Left renal cortex interstitium (tissue), 4 donors: Measurements from ENCODE around the gene SSR4. TPM values are rescaled to one million over a fixed set of nuclear protein-coding genes. Genes with fewer than 3 reads are reported as not detected.

Experiments
- DNase-seq, 4 donors: peaks; one replicate each; pipeline ENCODE4 v3.0.0-alpha.2; 2013; ENCODE audit warnings: low read depth in 4 of 4, low spot score in 2 of 4, missing footprints in 1 of 4
- polyA plus RNA-seq, 4 donors: library from polyadenylated mRNA; unstranded; fragments of 120-200 nt; gene quantifications; one replicate each; pipeline ENCODE4 v1.2.1, GENCODE V29; 2013; ENCODE audit not compliant: insufficient read length in 4 of 4

The SSR4 gene
- polyA plus RNA-seq, 4 donors: 145 to 197 (median 152) TPM

DNA sequence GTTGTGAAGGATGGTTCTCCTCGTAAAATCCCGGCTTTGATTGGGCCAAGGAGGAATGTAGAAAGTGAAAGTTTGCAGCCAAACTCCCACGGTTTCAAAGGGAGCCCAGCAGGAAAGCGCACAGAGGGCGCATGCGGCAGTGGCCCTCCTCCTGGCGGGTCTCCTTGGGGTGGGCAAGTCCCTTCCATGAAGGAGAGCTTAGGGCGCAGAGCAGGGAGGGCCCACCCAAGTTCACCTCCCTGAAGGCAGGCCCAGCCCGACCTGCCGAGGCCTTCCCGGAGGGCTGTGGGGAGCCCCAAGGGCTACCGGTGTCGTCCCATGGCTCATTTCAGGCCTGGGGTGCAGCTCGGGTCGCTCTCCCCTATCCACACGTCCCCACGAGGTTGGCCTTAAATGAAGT lies 33.8 kb downstream of the SSR4 start:
- DNase-seq: no peak

DNA sequence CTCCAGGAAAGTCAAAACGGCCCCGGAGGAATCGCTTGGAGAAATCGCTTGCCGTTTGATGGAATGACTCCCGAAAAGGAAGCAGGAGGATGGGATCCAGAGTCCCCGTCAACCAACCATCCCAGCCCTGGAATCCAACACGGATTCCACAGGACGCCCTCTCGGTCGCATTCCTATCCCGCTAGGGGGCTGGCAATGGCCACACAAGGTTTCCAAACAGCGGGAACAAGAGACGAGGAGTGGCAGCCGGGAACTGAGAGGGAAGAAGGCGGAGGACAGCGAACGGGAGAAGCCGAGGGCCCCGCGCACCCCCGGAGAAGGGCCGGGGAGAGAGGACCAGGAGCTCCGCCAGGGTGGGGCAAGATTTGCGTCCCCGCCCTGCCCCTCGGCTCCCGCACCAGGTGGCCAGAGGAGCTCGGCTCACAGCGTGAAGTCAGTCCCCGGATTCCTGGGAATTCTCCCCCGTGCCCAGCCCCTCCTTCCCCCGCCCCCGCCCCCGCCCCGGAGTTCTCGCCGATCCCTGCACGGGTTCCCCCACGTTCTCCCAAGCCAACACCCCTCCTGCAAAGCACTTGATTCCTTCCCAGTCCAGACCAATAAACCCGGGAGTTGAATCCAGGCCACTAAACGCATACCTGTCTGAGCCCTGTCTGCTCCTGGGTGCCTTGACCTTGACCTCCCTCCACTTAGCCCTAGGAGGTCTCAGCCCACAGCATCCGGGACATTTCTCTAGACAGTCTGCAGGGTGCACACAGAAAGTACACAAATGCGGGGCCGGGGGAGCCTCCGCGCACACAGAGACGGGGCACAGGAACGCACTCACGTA lies 34.5 kb downstream of the SSR4 start:
- no peak for DNase-seq

DNA sequence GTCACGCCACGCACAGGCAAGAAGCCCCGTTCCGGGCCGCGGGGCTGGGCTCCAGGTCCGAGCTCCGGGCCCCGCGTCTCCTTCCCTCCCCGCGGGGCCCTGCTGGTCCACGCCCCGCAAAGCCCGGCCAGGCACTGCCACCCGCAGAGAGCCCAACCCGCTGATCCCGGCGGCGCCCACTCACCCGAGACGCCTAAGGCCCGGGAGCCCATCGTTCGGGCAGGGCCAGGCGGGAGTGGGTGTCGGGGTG lies 35.0 kb downstream of the SSR4 start:
- no peak for DNase-seq

- no peak for DNase-seq
Observed at GRCh38 chrX:153829799-153830639, 35.6 kb downstream of the SSR4 start, which contains the start of gene PDZD4. Gene PDZD4, minus strand, starts transcription at chrX:153830544. Its CDS starts 246 bp downstream, at chrX:153830298.

DNA sequence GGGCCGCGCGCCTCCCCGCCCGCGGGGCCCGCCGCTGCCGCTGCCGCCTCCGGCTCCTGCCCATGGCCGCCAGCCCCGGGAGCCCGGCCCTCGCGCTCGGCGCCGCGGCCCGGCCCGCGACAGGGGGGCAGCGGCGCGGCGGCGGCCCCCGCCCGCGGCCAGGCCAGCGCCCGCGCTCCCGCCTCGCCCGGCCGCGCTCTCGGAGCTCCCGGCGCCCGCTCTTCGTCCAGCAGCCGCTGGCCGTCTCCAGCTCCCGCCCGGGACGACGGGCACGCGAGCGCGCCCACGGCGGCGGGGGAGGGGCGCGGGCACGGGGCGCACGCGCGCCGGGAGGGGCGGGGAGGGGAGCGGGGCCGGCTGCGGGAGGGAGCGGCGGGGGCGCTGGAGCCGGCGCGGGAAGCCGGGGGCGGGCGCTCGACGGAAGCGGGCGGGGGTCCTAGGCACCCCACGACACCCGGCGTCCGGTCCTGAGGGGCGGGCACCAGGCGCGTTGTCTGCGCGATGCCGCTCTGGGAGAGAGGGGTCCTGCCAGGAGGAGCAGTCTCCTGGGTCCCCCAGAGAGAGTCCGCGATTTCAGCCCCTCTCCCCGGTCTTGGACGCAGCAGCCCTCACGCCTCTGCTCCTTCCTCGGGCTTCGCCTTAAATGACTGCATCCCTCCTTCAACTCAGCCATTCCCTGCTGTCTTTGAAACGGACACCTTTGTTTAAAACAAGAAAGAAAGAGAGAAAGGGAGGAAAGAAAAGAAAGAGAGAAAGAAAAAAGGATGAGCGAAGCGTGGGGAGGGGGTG lies 36.4 kb downstream of the SSR4 start:
- DNase-seq: no peak

DNA sequence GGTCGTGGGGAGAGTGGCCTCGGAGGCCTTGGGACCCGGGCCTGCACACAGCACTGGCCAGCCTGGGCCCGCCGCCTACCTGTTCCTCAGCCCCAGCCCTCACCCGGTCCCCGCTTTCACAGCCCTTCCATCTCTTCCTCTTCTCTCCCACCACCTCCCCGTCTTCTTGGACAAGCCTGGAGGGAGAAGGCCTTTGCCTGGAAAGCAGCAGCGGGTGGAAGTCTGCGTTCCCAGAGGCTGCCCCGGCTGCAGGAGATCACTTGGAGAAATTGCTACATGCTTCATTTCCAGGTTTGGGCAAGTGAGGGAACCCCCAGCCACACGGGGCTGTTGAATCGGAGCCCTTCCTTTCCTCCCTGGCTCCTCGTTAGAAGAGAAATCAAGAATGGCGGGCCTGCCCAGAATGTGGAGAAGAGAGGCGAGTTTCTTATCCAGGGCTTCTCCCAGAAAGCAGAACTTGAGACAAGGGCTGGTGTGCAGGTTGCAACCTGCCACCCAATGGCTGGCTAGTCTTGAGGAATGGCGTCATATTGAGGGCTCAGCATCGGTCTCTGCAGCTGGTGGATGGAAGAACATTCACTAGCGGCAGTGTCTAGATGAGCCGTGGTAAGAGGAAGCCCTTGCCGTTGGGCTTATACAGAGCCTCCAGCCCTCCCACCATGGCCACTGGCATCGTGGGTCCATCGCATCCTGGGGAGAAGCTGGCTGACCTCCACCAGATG lies 37.1 kb downstream of the SSR4 start:
- DNase-seq: no peak

GRCh38 chrX:153832728-153833127 lies 38.3 kb downstream of the SSR4 start:
- DNase-seq: no peak

GRCh38 chrX:153836921-153837320 lies 42.5 kb downstream of the SSR4 start:
- no peak for DNase-seq

GRCh38 chrX:153844509-153845082 lies 50.1 kb downstream of the SSR4 start:
- DNase-seq: no peak

DNA sequence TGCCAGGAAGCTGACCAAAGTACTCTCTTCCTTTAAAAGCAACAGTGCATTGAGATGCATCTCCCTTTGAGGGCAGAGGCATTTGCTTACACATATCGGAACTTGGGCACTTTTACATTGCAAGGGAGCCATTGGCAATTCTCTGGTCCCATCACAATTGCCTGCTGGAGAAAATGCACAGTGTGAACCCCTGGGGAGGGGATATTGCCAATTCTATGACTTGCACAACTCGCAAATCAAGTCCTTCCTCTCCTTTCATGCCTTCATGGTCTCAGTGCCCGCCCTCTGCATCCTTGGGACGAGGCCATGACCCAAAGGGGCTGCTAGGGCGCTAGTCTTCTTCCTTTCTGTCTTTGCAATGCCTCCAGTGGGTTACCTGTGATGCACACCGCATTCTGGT lies 50.7 kb downstream of the SSR4 start:
- DNase-seq: no peak

GRCh38 chrX:153845842-153846241 lies 51.4 kb downstream of the SSR4 start:
- no peak for DNase-seq

Other genes with a start within 250 kb of the SSR4 start
- gene CCNQ, start 195.5 kb upstream of the SSR4 start, polyA plus RNA-seq: 10 to 100 TPM; 15.4 to 24.1 (median 19.0) TPM
- gene DUSP9, start 147.5 kb upstream of the SSR4 start, polyA plus RNA-seq: 10 to 100 TPM; 53.6 to 63.9 (median 57.1) TPM
- 10 to 100 TPM in 2 of 4 donors, 1 to 10 TPM in 2; 6.5 to 13.3 (median 8.9) TPM for gene PNCK, start 120.9 kb upstream of the SSR4 start, polyA plus RNA-seq
- gene SLC6A8, start 106.7 kb upstream of the SSR4 start, polyA plus RNA-seq: 10 to 100 TPM; 44.6 to 65.3 (median 54.8) TPM
- 100 to 1,000 TPM; 181 to 197 (median 188) TPM for gene BCAP31, start 70.3 kb upstream of the SSR4 start, polyA plus RNA-seq
- 1 to 10 TPM; 7.8 to 9.8 (median 8.8) TPM for gene ABCD1, start 69.8 kb upstream of the SSR4 start, polyA plus RNA-seq
- gene PLXNB3, start 30.4 kb upstream of the SSR4 start, polyA plus RNA-seq: 1 to 10 TPM; 1.3 to 2.1 (median 1.7) TPM
- 1 to 10 TPM; 1.3 to 2.5 (median 1.7) TPM for gene SRPK3, start 13.6 kb upstream of the SSR4 start, polyA plus RNA-seq
- 10 to 100 TPM; 84.2 to 97.6 (median 87.5) TPM for gene IDH3G, start 293 bp upstream of the SSR4 start, polyA plus RNA-seq
- gene PDZD4, start 35.9 kb downstream of the SSR4 start, polyA plus RNA-seq: 10 to 100 TPM in 2 of 4 donors, 1 to 10 TPM in 2; 7.7 to 11.5 (median 10.1) TPM
- gene L1CAM, start 91.5 kb downstream of the SSR4 start, polyA plus RNA-seq: 10 to 100 TPM; 44.5 to 68.5 (median 54.5) TPM
- 1 to 10 TPM; 1.1 to 4.7 (median 3.3) TPM for gene AVPR2, start 110.0 kb downstream of the SSR4 start, polyA plus RNA-seq
- gene ARHGAP4, start 131.6 kb downstream of the SSR4 start, polyA plus RNA-seq: 10 to 100 TPM; 19.0 to 48.5 (median 36.0) TPM
- 10 to 100 TPM; 50.5 to 80.7 (median 76.8) TPM for gene NAA10, start 140.4 kb downstream of the SSR4 start, polyA plus RNA-seq
- gene RENBP, start 150.0 kb downstream of the SSR4 start, polyA plus RNA-seq: 10 to 100 TPM; 19.4 to 24.3 (median 21.5) TPM
- gene HCFC1, start 177.2 kb downstream of the SSR4 start, polyA plus RNA-seq: 10 to 100 TPM; 31.9 to 59.3 (median 45.1) TPM
- 10 to 100 TPM in 1 of 4 donors, 1 to 10 TPM in 3; 5.9 to 10.9 (median 8.0) TPM for gene TMEM187, start 178.1 kb downstream of the SSR4 start, polyA plus RNA-seq
- 10 to 100 TPM; 51.1 to 69.0 (median 61.1) TPM for gene IRAK1, start 225.2 kb downstream of the SSR4 start, polyA plus RNA-seq